Middle frontal gyrus (tissue), 1 donor: ENCODE results near the gene PCDHA13.
"Not testable (repeated sequence)": the region's sequence is repeated elsewhere in the genome, so short reads cannot be mapped to it uniquely, and the experiment has no call there.

ENCODE experiments used
- DNase-seq: peaks from one replicate; pipeline ENCODE4 v3.0.0-alpha.2; 2015; ENCODE audit warnings: low spot score; ENCODE audit errors: extremely low spot score

PCDHA13 gene, protein sequence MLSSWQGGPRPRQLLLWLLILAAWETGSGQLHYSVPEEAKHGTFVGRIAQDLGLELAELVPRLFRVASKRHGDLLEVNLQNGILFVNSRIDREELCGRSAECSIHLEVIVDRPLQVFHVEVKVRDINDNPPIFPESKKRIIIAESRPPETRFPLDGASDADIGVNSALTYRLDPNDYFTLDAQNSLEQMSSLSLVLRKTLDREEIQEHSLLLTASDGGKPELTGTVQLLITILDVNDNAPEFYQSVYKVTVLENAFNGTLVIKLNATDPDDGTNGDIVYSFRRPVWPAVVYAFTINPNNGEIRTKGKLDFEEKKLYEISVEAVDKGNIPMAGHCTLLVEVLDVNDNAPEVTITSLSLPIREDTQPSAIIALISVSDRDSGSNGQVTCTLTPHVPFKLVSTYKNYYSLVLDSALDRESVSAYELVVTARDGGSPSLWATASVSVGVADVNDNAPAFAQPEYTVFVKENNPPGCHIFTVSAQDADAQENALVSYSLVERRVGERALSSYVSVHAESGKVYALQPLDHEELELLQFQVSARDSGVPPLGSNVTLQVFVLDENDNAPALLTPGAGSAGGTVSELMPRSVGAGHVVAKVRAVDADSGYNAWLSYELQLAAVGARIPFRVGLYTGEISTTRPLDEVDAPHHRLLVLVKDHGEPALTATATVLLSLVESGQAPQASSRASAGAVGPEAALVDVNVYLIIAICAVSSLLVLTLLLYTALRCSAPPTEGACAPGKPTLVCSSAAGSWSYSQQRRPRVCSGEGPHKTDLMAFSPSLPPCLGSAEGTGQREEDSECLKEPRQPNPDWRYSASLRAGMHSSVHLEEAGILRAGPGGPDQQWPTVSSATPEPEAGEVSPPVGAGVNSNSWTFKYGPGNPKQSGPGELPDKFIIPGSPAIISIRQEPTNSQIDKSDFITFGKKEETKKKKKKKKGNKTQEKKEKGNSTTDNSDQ

DNA sequence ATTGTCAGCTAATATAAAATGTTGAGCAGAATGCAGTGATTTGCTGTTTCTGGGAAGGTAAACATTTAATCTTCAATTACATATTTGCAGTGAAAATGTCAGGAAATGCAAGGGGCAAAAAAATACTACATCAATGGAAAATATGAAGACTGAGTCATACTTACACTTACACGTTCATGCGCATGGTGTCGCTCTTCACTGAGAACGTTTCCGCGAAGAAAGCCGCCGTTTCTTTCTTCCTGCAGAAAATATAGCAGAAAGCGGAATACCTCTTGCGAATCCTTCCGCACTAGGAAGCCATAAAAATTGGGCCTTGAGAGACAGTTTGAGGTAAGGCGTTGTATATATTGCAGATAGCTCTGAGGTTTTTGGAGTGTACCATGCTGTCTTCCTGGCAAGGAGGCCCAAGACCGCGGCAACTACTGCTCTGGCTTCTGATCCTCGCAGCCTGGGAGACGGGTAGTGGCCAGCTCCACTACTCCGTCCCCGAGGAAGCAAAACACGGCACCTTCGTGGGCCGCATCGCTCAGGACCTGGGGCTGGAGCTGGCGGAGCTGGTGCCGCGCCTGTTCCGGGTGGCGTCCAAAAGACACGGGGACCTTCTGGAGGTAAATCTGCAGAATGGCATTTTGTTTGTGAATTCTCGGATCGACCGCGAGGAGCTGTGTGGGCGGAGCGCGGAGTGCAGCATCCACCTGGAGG, at the start of gene PCDHA13:
PCDHA13 (plus strand) TSS at position 236 of the 702 bp plus-strand sequence; CDS start at position 381, 145 bp downstream.
- no peak for DNase-seq

DNA sequence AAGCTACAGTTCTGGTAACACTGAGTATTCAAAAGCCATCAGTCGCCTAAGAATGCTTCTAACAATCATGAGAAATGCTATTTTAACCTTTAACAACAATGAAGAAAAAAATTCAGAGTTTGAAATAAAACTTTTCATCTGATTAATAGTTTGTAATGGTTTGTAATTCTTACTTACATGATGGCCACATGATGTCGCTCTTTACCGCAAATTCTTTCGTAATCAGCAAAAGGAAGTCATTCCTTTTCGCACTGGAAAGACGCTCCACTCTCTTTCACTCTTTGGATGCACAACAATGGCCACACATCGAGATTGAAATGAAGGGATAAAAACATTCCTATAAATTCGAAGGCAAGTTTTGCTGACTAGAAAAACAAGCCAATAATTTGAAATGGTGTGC, 47.9 kb upstream of the PCDHA13 start, which contains the start of gene PCDHA7:
PCDHA7 (plus strand) TSS at position 277 of the 400 bp plus-strand sequence; CDS start at position 392, 115 bp downstream.
- no peak for DNase-seq

DNA sequence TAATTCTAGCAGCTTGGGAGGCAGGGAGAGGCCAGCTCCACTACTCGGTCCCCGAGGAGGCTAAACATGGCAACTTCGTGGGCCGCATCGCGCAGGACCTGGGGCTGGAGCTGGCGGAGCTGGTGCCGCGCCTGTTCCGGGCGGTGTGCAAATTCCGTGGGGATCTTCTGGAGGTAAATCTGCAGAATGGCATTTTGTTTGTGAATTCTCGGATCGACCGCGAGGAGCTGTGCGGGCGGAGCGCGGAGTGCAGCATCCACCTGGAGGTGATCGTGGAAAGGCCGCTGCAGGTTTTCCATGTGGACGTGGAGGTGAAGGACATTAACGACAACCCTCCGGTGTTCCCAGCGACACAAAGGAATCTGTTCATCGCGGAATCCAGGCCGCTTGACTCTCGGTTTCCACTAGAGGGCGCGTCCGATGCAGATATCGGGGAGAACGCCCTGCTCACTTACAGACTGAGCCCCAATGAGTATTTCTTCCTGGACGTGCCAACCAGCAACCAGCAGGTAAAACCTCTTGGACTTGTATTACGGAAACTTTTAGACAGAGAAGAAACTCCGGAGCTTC, 47.4 kb upstream of the PCDHA13 start:
- not testable (repeated sequence) for DNase-seq

DNA sequence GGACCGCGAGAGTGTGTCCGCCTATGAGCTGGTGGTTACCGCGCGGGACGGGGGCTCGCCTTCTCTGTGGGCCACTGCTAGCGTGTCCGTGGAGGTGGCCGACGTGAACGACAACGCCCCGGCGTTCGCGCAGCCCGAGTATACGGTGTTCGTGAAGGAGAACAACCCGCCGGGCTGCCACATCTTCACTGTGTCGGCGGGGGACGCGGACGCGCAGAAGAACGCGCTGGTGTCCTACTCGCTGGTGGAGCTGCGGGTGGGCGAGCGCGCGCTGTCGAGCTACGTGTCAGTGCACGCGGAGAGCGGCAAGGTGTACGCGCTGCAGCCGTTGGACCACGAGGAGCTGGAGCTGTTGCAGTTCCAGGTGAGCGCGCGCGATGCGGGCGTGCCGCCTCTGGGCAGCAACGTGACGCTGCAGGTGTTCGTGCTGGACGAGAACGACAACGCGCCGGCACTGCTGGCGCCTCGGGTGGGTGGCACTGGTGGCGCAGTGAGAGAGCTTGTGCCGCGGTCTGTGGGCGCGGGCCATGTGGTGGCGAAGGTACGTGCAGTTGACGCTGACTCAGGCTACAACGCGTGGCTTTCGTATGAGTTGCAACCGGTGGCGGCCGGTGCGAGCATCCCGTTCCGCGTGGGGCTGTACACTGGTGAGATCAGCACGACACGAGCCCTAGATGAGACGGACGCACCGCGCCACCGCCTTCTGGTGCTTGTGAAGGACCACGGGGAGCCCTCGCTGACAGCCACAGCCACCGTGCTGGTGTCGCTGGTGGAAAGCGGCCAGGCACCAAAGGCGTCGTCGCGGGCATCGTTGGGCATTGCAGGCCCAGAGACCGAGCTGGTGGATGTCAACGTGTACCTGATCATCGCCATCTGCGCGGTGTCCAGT, 46.1 kb upstream of the PCDHA13 start:
- no peak for DNase-seq

DNA sequence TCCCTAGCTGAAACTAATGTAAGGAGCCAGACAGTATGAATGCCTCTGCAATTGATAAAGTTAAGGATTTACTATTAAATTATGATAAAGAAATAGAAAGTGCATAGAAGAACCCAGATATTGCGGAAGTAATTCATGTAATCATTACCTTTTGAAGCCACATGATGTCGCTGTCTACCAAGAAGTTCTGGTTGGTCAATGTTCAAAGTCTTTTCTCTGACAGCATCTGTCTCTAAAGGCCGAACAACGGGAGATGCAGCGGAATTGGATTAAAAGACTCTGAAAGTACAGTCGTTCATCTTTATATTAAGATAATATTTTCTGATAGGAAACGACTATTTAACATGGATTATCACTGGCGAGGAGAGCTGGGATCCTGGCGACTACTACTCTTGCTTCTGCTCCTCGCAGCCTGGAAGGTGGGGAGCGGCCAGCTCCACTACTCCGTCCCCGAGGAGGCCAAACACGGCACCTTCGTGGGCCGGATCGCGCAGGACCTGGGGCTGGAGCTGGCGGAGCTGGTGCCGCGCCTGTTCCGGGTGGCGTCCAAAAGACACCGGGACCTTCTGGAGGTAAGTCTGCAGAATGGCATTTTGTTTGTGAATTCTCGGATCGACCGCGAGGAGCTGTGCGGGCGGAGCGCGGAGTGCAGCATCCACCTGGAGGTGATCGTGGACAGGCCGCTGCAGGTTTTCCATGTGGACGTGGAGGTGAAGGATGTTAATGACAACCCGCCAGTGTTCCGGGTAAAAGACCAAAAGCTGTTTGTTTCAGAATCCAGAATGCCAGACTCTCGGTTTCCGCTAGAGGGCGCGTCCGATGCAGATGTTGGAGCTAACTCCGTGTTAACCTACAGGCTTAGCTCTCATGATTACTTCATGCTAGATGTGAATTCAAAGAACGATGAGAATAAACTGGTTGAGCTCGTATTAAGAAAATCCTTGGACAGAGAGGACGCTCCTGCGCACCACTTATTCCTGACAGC, 40.7 kb upstream of the PCDHA13 start, which contains the start of gene PCDHA8:
PCDHA8 (plus strand) TSS at position 210 of the 985 bp plus-strand sequence; CDS start at position 345, 135 bp downstream.
- no peak for DNase-seq

DNA sequence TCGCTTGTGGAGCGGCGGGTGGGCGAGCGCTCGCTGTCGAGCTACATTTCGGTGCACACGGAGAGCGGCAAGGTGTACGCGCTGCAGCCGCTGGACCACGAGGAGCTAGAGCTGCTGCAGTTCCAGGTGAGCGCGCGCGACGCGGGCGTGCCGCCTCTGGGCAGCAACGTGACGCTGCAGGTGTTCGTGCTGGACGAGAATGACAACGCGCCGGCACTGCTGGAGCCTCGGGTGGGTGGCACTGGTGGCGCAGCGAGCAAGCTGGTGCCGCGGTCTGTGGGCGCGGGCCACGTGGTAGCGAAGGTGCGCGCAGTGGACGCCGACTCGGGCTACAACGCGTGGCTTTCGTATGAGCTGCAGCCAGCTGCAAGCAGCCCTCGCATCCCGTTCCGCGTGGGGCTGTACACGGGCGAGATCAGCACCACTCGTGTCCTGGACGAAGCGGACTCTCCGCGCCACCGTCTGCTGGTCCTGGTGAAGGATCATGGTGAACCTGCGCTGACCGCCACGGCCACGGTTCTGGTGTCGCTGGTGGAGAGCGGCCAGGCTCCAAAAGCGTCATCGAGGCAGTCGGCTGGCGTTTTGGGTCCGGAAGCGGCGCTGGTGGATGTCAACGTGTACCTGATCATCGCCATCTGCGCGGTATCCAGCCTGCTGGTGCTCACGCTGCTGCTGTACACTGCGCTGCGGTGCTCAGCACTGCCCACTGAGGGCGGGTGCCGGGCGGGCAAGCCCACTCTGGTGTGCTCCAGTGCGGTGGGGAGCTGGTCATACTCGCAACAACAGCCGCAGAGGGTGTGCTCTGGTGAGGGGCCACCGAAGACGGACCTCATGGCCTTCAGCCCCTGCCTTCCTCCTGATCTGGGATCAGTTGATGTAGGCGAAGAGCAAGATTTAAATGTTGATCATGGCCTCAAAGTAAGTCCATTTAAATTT, 38.9 kb upstream of the PCDHA13 start:
- DNase-seq = no peak

DNA sequence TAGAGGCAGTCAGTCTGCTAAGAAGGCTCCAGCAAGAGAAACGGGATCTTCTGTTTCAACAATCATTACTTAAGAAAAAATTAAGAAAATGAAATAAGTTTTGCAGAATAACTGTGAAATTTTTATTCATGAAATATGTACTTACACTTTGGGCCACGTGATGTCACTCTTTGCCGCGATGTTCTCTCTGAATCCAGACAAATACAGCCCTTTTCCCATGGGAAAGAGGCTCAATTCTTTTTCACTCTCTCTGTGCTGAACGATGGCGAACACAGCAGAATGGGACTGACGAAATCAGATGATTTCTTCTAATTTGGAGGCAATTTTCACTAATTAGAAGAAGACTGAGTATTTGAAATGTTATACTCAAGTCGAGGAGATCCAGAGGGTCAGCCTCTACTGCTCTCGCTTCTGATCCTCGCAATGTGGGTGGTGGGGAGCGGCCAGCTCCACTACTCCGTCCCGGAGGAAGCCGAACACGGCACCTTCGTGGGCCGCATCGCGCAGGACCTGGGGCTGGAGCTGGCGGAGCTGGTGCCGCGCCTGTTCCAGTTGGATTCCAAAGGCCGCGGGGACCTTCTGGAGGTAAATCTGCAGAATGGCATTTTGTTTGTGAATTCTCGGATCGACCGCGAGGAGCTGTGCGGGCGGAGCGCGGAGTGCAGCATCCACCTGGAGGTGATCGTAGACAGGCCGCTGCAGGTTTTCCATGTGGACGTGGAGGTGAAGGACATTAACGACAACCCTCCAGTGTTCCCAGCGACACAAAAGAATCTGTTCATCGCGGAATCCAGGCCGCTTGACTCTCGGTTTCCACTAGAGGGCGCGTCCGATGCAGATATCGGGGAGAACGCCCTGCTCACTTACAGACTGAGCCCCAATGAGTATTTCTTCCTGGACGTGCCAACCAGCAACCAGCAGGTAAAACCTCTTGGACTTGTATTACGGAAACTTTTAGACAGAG, 33.5 kb upstream of the PCDHA13 start, which contains the start of gene PCDHA9:
PCDHA9 (plus strand) TSS at position 244 of the 964 bp plus-strand sequence; CDS start at position 358, 114 bp downstream.
- not testable (repeated sequence) for DNase-seq

DNA sequence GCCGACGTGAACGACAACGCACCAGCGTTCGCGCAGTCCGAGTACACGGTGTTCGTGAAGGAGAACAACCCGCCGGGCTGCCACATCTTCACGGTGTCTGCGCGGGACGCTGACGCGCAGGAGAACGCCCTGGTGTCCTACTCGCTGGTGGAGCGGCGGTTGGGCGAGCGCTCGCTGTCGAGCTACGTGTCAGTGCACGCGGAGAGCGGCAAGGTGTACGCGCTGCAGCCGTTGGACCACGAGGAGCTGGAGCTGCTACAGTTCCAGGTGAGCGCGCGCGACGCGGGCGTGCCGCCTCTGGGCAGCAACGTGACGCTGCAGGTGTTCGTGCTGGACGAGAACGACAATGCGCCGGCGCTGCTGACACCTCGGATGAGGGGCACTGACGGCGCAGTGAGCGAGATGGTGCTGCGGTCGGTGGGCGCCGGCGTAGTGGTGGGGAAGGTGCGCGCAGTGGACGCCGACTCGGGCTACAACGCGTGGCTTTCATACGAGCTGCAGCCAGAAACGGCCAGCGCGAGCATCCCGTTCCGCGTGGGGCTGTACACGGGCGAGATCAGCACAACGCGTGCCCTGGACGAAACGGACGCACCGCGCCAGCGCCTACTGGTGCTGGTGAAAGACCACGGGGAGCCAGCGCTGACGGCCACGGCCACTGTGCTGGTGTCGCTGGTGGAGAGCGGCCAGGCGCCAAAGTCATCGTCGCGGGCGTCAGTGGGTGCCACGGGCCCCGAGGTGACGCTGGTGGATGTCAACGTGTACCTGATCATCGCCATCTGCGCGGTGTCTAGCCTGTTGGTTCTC, 31.9 kb upstream of the PCDHA13 start:
- DNase-seq = not testable (repeated sequence)

DNA sequence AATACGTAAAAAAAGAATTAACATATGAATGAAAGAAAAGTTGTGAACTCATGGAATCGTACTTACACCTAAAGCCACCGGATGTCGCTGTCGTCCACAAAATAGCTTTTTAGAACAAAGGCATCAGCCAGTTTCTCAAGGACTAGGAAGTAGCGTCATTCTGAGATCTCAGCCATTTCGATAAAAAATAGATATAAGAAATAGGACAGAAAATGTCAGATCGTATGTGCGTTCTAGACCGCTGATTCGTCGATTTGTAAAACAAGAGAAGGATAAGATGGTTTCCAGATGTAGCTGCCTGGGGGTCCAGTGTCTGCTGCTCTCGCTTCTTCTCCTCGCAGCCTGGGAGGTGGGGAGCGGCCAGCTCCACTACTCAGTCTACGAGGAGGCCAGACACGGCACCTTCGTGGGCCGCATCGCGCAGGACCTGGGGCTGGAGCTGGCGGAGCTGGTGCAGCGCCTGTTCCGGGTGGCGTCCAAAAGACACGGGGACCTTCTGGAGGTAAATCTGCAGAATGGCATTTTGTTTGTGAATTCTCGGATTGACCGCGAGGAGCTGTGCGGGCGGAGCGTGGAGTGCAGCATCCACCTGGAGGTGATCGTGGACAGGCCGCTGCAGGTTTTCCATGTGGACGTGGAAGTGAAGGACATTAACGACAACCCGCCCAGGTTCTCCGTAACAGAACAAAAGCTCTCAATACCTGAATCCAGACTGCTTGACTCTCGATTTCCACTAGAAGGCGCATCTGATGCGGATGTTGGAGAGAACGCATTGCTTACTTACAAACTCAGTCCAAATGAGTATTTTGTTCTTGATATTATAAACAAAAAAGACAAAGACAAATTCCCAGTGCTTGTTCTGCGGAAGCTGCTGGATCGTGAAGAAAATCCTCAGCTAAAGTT, 25.9 kb upstream of the PCDHA13 start, which contains the start of gene PCDHA10:
PCDHA10 (plus strand) TSS at position 126 of the 903 bp plus-strand sequence; CDS start at position 278, 152 bp downstream.
- no peak for DNase-seq

DNA sequence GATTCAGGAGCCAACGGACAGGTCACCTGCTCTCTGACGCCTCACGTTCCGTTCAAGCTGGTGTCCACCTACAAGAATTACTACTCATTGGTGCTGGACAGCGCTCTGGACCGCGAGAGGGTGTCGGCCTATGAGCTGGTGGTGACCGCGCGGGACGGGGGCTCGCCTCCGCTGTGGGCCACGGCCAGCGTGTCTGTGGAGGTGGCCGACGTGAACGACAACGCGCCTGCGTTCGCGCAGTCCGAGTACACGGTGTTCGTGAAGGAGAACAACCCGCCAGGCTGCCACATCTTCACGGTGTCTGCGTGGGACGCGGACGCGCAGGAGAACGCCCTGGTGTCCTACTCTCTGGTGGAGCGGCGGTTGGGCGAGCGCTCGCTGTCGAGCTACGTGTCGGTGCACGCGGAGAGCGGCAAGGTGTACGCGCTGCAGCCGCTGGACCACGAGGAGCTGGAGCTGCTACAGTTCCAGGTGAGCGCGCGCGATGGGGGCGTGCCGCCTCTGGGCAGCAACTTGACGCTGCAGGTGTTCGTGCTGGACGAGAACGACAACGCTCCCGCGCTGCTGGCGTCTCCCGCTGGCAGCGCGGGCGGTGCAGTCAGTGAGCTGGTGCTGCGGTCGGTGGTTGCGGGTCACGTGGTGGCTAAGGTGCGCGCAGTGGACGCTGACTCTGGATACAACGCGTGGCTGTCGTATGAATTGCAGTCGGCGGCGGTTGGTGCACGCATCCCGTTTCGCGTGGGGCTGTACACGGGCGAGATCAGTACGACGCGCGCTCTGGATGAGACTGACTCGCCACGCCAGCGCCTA, 24.5 kb upstream of the PCDHA13 start:
- DNase-seq = no peak

DNA sequence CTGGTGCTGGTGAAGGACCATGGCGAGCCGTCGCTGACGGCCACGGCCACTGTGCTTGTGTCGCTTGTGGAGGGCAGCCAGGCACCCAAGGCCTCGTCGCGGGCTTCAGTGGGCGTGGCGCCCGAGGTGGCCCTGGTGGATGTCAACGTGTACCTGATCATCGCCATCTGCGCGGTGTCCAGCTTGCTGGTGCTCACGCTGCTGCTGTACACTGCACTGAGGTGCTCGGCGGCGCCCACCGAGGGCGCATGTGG, 24.0 kb upstream of the PCDHA13 start:
- no peak for DNase-seq

DNA sequence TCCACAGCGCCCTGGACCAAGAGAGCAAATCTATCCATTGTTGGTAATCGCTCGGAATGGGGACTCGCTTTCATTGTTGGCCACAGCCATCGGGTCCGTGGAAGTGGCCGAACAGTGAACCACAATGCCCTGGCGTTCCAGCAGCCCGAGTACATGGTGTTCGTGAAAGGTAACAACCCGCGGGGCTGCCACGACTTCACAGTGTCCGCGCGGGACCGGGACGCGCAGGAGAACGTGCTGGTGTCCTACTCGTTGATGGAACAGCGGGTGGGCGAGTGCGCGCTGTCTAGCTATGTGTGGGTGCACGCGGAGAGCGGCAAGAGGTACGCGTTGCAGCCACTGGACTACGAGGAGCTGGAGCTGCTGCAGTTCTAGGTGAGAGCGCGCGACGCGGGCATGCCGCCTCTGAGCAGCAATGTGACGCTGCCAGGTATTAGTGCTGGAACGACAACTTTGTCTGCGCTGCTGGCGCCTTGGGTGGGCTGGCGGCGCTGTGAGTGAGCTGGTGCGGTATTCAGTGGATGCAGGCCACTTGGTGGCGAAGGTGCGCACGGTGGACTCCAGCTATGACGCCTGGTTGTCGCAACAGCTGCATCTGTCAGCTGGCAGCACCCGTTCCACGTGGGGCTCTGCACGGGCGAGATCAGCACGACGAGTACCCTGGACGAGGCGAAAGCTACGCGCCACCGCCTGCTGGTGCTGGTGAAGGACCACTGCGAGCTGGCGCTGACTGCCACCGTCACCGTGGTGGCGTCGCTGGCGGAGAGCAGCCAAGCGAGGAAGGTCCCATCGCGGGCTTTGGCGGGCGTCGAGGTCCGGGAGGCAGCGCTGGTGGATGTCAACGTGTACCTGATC, 19.3 kb upstream of the PCDHA13 start:
- no peak for DNase-seq
